CD8-positive, alpha-beta memory T cell (primary cell): ENCODE measurements around the gene EXOSC10. TPM values are rescaled to one million over a fixed set of nuclear protein-coding genes. Genes with fewer than 3 reads are reported as not detected.
"Not testable (repeated sequence)": the region's sequence is repeated elsewhere in the genome, so short reads cannot be mapped to it uniquely, and the experiment has no call there.

ENCODE experiments used
- CTCF ChIA-PET: fragments of 350-600 bp; sonication (Branson Sonifier 250); formaldehyde crosslinking; loops from one replicate; lab custom pipeline; 2021; ENCODE audit warnings: antibody characterized with exemption; lab: Charles Lee
- POLR2A ChIA-PET: fragments of 350-600 bp; sonication (Branson Sonifier 250); formaldehyde crosslinking; loops from one replicate; lab custom pipeline; 2021; ENCODE audit warnings: antibody characterized with exemption; lab: Charles Lee
- DNase-seq, 5 donors: peaks; one replicate each; pipeline versions ENCODE4 v3.0.0 to v3.0.0-alpha.2; 2020 to 2022; ENCODE audit warnings: mixed read lengths in 1 of 5
- H3K27ac ChIP-seq: one replicate; pipeline ENCODE4 v1.7.0; 2013; ENCODE audit warnings: low read depth, mild to moderate bottlenecking, low read length, moderate library complexity
- H3K27me3 ChIP-seq: 2 replicates; pipeline ENCODE4 v1.7.0; 2013; ENCODE audit warnings: low read length, mild to moderate bottlenecking; ENCODE audit not compliant: insufficient read depth, poor library complexity, severe bottlenecking
- H3K36me3 ChIP-seq: 2 replicates; pipeline ENCODE4 v1.7.0; 2013; ENCODE audit warnings: mild to moderate bottlenecking, low read length, moderate library complexity; ENCODE audit not compliant: insufficient read depth
- H3K4me1 ChIP-seq: 2 replicates; pipeline ENCODE4 v1.7.0; 2013; ENCODE audit warnings: mild to moderate bottlenecking, low read length, moderate library complexity; ENCODE audit not compliant: insufficient read depth
- H3K4me3 ChIP-seq: 2 replicates; pipeline ENCODE4 v1.7.0; 2013; ENCODE audit warnings: mild to moderate bottlenecking, low read length
- H3K9me3 ChIP-seq: 2 replicates; pipeline ENCODE4 v1.7.0; 2013; ENCODE audit warnings: mild to moderate bottlenecking, low read length
- H3K27ac Mint-ChIP-seq, 8 donors: one replicate each; pipeline ENCODE4 v1.8.0; 2020 to 2021; ENCODE audit warnings: mixed read lengths in 8 of 8, mild to moderate bottlenecking in 6 of 8, inconsistent platforms in 3 of 8, moderate library complexity in 3 of 8
- H3K27me3 Mint-ChIP-seq, 2 donors: one replicate each; pipeline ENCODE4 v1.8.0; 2020 to 2021; ENCODE audit warnings: mixed read lengths in 2 of 2, mild to moderate bottlenecking in 1 of 2, moderate library complexity in 1 of 2
- H3K36me3 Mint-ChIP-seq, 3 donors: one replicate each; pipeline ENCODE4 v1.8.0; 2020 to 2021; ENCODE audit warnings: mixed read lengths in 3 of 3, inconsistent platforms in 1 of 3, mild to moderate bottlenecking in 1 of 3
- H3K4me1 Mint-ChIP-seq, 3 donors: one replicate each; pipeline ENCODE4 v1.8.0; 2020 to 2021; ENCODE audit warnings: mixed read lengths in 3 of 3, inconsistent platforms in 1 of 3, mild to moderate bottlenecking in 1 of 3
- H3K4me3 Mint-ChIP-seq, 7 donors: one replicate each; pipeline ENCODE4 v1.8.0; 2020 to 2021; ENCODE audit warnings: mixed read lengths in 7 of 7, mild to moderate bottlenecking in 6 of 7, moderate library complexity in 4 of 7, inconsistent platforms in 2 of 7
- H3K9me3 Mint-ChIP-seq, 5 donors: one replicate each; pipeline ENCODE4 v1.8.0; 2020 to 2022; ENCODE audit warnings: mixed read lengths in 5 of 5, mild to moderate bottlenecking in 3 of 5, moderate library complexity in 2 of 5, inconsistent platforms in 1 of 5
- polyA plus RNA-seq: library from polyadenylated mRNA; unstranded; fragments of 300-500 nt; fragmentation: Illumina TruSeq; gene quantifications from one replicate; pipeline ENCODE4 v1.2.3, GENCODE V29; 2021
- total RNA-seq, 2 experiments: library from RNA; stranded (reverse); gene quantifications; one replicate each; pipeline ENCODE4 v1.2.3, GENCODE V29; 2021

Gene EXOSC10
- total and polyA plus RNA-seq, 3 experiments from 2014 or later: 46.4 to 94.0 (median 92.9) TPM

- H3K27me3 Mint-ChIP-seq: peaks cover 0 to 1% of the 10 kb centered on the region in 2 donors
- peaks cover 27 to 50% (median 41%) of the 10 kb centered on the region in 3 donors for H3K4me1 Mint-ChIP-seq
- Histone ChIP-seq H3K4me3 (no peak overlapping the region), H3K27me3 (no peaks in the 10 kb centered on the region), H3K36me3 (peaks cover 38% of the 10 kb centered on the region), H3K27ac (no peak overlapping the region), H3K9me3 (no peaks in the 10 kb centered on the region), H3K4me1 (no peaks in the 10 kb centered on the region)
- no peak overlapping the region for H3K4me3 Mint-ChIP-seq
- no peaks in the 10 kb centered on the region for H3K9me3 Mint-ChIP-seq
- ChIA-PET CTCF (no interaction called here), POLR2A (no interaction called here)
- H3K27ac Mint-ChIP-seq: no peak overlapping the region
- peaks cover 7 to 84% (median 14%) of the 10 kb centered on the region in 3 donors for H3K36me3 Mint-ChIP-seq
- no peak for DNase-seq
Observed at GRCh38 chr1:11026052-11026451, 73.6 kb downstream of the EXOSC10 start.

GRCh38 chr1:11025618-11026017 lies 74.1 kb downstream of the EXOSC10 start:
- H3K27me3 Mint-ChIP-seq: peaks cover 0 to 1% of the 10 kb centered on the region in 2 donors
- H3K4me1 ChIP-seq: no peaks in the 10 kb centered on the region
- H3K27ac ChIP-seq: no peak overlapping the region
- peaks cover 27 to 50% (median 41%) of the 10 kb centered on the region in 3 donors for H3K4me1 Mint-ChIP-seq
- no peaks in the 10 kb centered on the region for H3K9me3 Mint-ChIP-seq
- ChIA-PET CTCF (no interaction called here), POLR2A (no interaction called here)
- DNase-seq: no peak
- peaks cover 7 to 87% (median 14%) of the 10 kb centered on the region in 3 donors for H3K36me3 Mint-ChIP-seq
- H3K27ac Mint-ChIP-seq: no peak overlapping the region
- H3K9me3 ChIP-seq: no peaks in the 10 kb centered on the region
- H3K27me3 ChIP-seq: no peaks in the 10 kb centered on the region
- H3K4me3 ChIP-seq: no peak overlapping the region
- H3K36me3 ChIP-seq: peaks cover 42% of the 10 kb centered on the region
- no peak overlapping the region for H3K4me3 Mint-ChIP-seq

GRCh38 chr1:11024874-11025203 lies 74.8 kb downstream of the EXOSC10 start:
- peaks cover 45% of the 10 kb centered on the region for H3K36me3 ChIP-seq
- peak overlapping the region in 2 of 8 donors; percentile 42 to 61 for H3K27ac Mint-ChIP-seq
- ChIA-PET CTCF (no interaction called here), POLR2A (no interaction called here)
- H3K27ac ChIP-seq: no peak overlapping the region
- H3K36me3 Mint-ChIP-seq: peaks cover 7 to 86% (median 18%) of the 10 kb centered on the region in 3 donors
- no peak for DNase-seq
- no peaks in the 10 kb centered on the region for H3K27me3 ChIP-seq
- peaks cover 27 to 54% (median 41%) of the 10 kb centered on the region in 3 donors for H3K4me1 Mint-ChIP-seq
- H3K4me3 ChIP-seq: no peak overlapping the region
- no peaks in the 10 kb centered on the region for H3K9me3 ChIP-seq
- peaks cover 0 to 1% of the 10 kb centered on the region in 2 donors for H3K27me3 Mint-ChIP-seq
- H3K4me3 Mint-ChIP-seq: no peak overlapping the region
- no peaks in the 10 kb centered on the region for H3K4me1 ChIP-seq
- H3K9me3 Mint-ChIP-seq: no peaks in the 10 kb centered on the region

- Histone ChIP-seq H3K27ac (no peak overlapping the region), H3K36me3 (peaks cover 47% of the 10 kb centered on the region), H3K27me3 (no peaks in the 10 kb centered on the region), H3K4me3 (no peak overlapping the region), H3K9me3 (no peaks in the 10 kb centered on the region), H3K4me1 (no peaks in the 10 kb centered on the region)
- peaks cover 27 to 54% (median 41%) of the 10 kb centered on the region in 3 donors for H3K4me1 Mint-ChIP-seq
- no peaks in the 10 kb centered on the region for H3K9me3 Mint-ChIP-seq
- peak overlapping the region in 3 of 8 donors; percentile 32 to 61 (median 42) for H3K27ac Mint-ChIP-seq
- DNase-seq: no peak
- H3K36me3 Mint-ChIP-seq: peaks cover 7 to 90% (median 18%) of the 10 kb centered on the region in 3 donors
- POLR2A ChIA-PET: no interaction called here
- CTCF ChIA-PET: no interaction called here
- no peak overlapping the region for H3K4me3 Mint-ChIP-seq
- peaks cover 0 to 1% of the 10 kb centered on the region in 2 donors for H3K27me3 Mint-ChIP-seq
Observed at GRCh38 chr1:11024154-11024873, 75.4 kb downstream of the EXOSC10 start.

GRCh38 chr1:11023201-11023600 lies 76.5 kb downstream of the EXOSC10 start:
- H3K4me3 ChIP-seq: no peak overlapping the region
- no peaks in the 10 kb centered on the region for H3K9me3 Mint-ChIP-seq
- peaks cover 35 to 64% (median 51%) of the 10 kb centered on the region in 3 donors for H3K4me1 Mint-ChIP-seq
- H3K4me1 ChIP-seq: no peaks in the 10 kb centered on the region
- peaks cover 7 to 99% (median 23%) of the 10 kb centered on the region in 3 donors for H3K36me3 Mint-ChIP-seq
- DNase-seq: no peak
- CTCF ChIA-PET: interaction anchor here (0.6 to 2.1 kb wide), 2 partner anchors 14 to 95 kb away, joined by 3 to 6 read pairs; no protein-coding TSS in a partner anchor
- peaks cover 0 to 1% of the 10 kb centered on the region in 2 donors for H3K27me3 Mint-ChIP-seq
- H3K27me3 ChIP-seq: no peaks in the 10 kb centered on the region
- H3K4me3 Mint-ChIP-seq: peak overlapping the region in 2 of 7 donors; percentile 3 to 50
- H3K9me3 ChIP-seq: no peaks in the 10 kb centered on the region
- peak overlapping the region in 1 of 8 donors; percentile 84 for H3K27ac Mint-ChIP-seq
- peaks cover 58% of the 10 kb centered on the region for H3K36me3 ChIP-seq
- POLR2A ChIA-PET: no interaction called here
- no peak overlapping the region for H3K27ac ChIP-seq

- Mint-ChIP-seq H3K4me1 (peaks cover 38 to 61% (median 52%) of the 10 kb centered on the region in 3 donors), H3K27ac (peak overlapping the region in 1 of 8 donors; percentile 27), H3K27me3 (peaks cover 0 to 1% of the 10 kb centered on the region in 2 donors), H3K9me3 (no peaks in the 10 kb centered on the region), H3K36me3 (peaks cover 7 to 94% (median 27%) of the 10 kb centered on the region in 3 donors), H3K4me3 (no peak overlapping the region)
- Histone ChIP-seq H3K4me1 (peaks cover 2% of the 10 kb centered on the region), H3K27ac (no peak overlapping the region), H3K27me3 (no peaks in the 10 kb centered on the region), H3K9me3 (no peaks in the 10 kb centered on the region), H3K36me3 (peaks cover 71% of the 10 kb centered on the region), H3K4me3 (no peak overlapping the region)
- POLR2A ChIA-PET: interaction anchor here (0.6 kb wide), 1 partner anchor 929 kb away, joined by 3 read pairs; no protein-coding TSS in a partner anchor
- CTCF ChIA-PET: no interaction called here
- no peak for DNase-seq
Observed at GRCh38 chr1:11019971-11020370, 79.7 kb downstream of the EXOSC10 start.

GRCh38 chr1:11019358-11019757 lies 80.3 kb downstream of the EXOSC10 start:
- H3K9me3 Mint-ChIP-seq, H3K27ac ChIP-seq, H3K27me3 ChIP-seq, DNase-seq, CTCF ChIA-PET, H3K9me3 ChIP-seq, H3K27ac Mint-ChIP-seq, H3K4me3 ChIP-seq, H3K4me1 ChIP-seq, H3K27me3 Mint-ChIP-seq, H3K4me3 Mint-ChIP-seq: not testable (repeated sequence)
- peaks cover 12 to 94% (median 29%) of the 10 kb centered on the region in 3 donors for H3K36me3 Mint-ChIP-seq
- peaks cover 41 to 61% (median 51%) of the 10 kb centered on the region in 3 donors for H3K4me1 Mint-ChIP-seq
- peaks cover 75% of the 10 kb centered on the region for H3K36me3 ChIP-seq
- POLR2A ChIA-PET: interaction anchor here (0.6 kb wide), 1 partner anchor 929 kb away, joined by 3 read pairs; no protein-coding TSS in a partner anchor
